ENCODE measurements around the gene RSRC1.
A peak's percentile ranks its signal among the peaks of the same experiment; 100 is the strongest.

The RSRC1 gene

GRCh38 chr3:158571969-158572765, 462.3 kb downstream of the RSRC1 start:
- no peak for TF ChIP-seq TEAD4 (IDR thresholded peaks at IDR 0.05)
- TF ChIP-seq, protein P1, sequence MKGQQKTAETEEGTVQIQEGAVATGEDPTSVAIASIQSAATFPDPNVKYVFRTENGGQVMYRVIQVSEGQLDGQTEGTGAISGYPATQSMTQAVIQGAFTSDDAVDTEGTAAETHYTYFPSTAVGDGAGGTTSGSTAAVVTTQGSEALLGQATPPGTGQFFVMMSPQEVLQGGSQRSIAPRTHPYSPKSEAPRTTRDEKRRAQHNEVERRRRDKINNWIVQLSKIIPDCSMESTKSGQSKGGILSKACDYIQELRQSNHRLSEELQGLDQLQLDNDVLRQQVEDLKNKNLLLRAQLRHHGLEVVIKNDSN (IDR thresholded peaks at IDR 0.05): no peak
- 0 out of 2 replicates have a peak, but pooled peaks have one; percentile 27 for TF ChIP-seq MAX (IDR thresholded peaks at IDR 0.05)

GRCh38 chr3:158572766-158573060, 462.8 kb downstream of the RSRC1 start:
- no peak for TF ChIP-seq YY1 (IDR thresholded peaks at IDR 0.05; ENCODE audit: low read depth)
- no peak for TF ChIP-seq TAF1 (IDR thresholded peaks at IDR 0.05; ENCODE audit: low read depth)
- TF ChIP-seq REST (IDR thresholded peaks at IDR 0.05; ENCODE audit: low read depth): no peak
- no peak for TF ChIP-seq EP300 (IDR thresholded peaks at IDR 0.05; ENCODE audit: borderline replicate concordance)
- no peak for TF ChIP-seq EGR1 (IDR thresholded peaks at IDR 0.05)
- no peak for TF ChIP-seq MAX (IDR thresholded peaks at IDR 0.05)
- TF ChIP-seq ZBTB7A (IDR thresholded peaks at IDR 0.05; ENCODE audit: low read depth): no peak
- TF ChIP-seq FOXM1 (IDR thresholded peaks at IDR 0.05; ENCODE audit: borderline replicate concordance, low read depth): no peak
- no peak for TF ChIP-seq RAD21 (IDR thresholded peaks at IDR 0.05; ENCODE audit: low read depth)
- no peak for TF ChIP-seq TCF12 (IDR thresholded peaks at IDR 0.05; ENCODE audit: low read depth)
- TF ChIP-seq CEBPB (IDR thresholded peaks at IDR 0.05): no peak
- TF ChIP-seq CREB1 (IDR thresholded peaks at IDR 0.05; ENCODE audit: low read depth): no peak
- TF ChIP-seq TEAD4 (IDR thresholded peaks at IDR 0.05): no peak
- TF ChIP-seq, protein P1 (IDR thresholded peaks at IDR 0.05): no peak
- TF ChIP-seq NFIC (IDR thresholded peaks at IDR 0.05): no peak

DNA sequence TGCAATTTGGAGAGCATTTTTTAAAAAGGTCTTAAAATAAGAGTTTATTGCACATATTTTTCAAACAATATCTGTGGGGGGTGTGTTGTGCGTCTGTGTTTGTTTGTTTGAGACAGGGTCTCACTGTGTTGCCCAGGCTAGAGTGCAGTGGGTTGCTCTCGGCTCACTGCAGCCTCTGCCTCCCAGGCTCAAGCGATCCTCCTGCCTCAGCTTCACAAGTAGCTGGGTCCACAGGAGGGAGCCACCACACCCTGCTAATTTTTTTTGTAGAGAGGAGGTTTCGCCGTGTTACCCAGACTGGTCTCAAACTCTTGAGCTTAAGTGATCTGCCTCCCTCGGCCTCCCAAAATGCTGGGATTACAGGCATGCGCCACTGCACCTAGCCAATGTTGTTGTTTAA, 463.8 kb downstream of the RSRC1 start:
- TF ChIP-seq YY1 (IDR thresholded peaks at IDR 0.05; ENCODE audit: low read depth) (no peak), NFIC (IDR thresholded peaks at IDR 0.05) (no peak), EP300 (IDR thresholded peaks at IDR 0.05; ENCODE audit: borderline replicate concordance) (no peak), FOXM1 (IDR thresholded peaks at IDR 0.05; ENCODE audit: borderline replicate concordance, low read depth) (no peak), REST (IDR thresholded peaks at IDR 0.05; ENCODE audit: low read depth) (no peak), CREB1 (IDR thresholded peaks at IDR 0.05; ENCODE audit: low read depth) (no peak), EGR1 (IDR thresholded peaks at IDR 0.05) (no peak), RAD21 (IDR thresholded peaks at IDR 0.05; ENCODE audit: low read depth) (no peak), TCF12 (IDR thresholded peaks at IDR 0.05; ENCODE audit: low read depth) (no peak), TAF1 (IDR thresholded peaks at IDR 0.05; ENCODE audit: low read depth) (no peak), TEAD4 (IDR thresholded peaks at IDR 0.05) (no peak), CEBPB (IDR thresholded peaks at IDR 0.05) (no peak)
- TF ChIP-seq, protein P1 (IDR thresholded peaks at IDR 0.05): no peak

- TF ChIP-seq ZBTB7A (IDR thresholded peaks at IDR 0.05; ENCODE audit: low read depth): no peak
Measured at GRCh38 chr3:158574646-158575045, 464.8 kb downstream of the RSRC1 start.

DNA sequence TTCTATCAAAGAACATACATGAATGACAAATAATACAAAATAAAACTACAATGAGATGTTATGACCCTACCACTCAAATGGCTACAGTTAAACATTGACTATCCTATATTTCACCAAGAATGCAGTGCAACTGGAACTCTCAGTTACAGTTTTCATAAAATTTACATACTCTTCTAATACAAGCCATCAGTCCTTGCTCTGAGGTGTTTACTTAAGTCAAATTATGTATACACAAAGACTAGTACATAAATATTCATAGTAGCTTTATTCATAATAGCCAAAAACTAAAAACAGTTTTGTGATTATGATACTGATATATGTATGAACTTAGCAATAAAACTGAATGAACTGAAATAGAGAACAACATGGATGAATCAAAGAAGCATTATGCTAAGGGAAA, 480.3 kb downstream of the RSRC1 start:
- no peak for TF ChIP-seq YY1 (IDR thresholded peaks at IDR 0.05; ENCODE audit: low read depth)
- no peak for TF ChIP-seq CREB1 (IDR thresholded peaks at IDR 0.05; ENCODE audit: low read depth)
- no peak for TF ChIP-seq REST (IDR thresholded peaks at IDR 0.05; ENCODE audit: low read depth)
- no peak for TF ChIP-seq TAF1 (IDR thresholded peaks at IDR 0.05; ENCODE audit: low read depth)
- TF ChIP-seq EGR1 (IDR thresholded peaks at IDR 0.05): no peak
- TF ChIP-seq RAD21 (IDR thresholded peaks at IDR 0.05; ENCODE audit: low read depth): no peak
- TF ChIP-seq, protein P1 (IDR thresholded peaks at IDR 0.05): no peak
- no peak for TF ChIP-seq CEBPB (IDR thresholded peaks at IDR 0.05)
- TF ChIP-seq ZBTB7A (IDR thresholded peaks at IDR 0.05; ENCODE audit: low read depth): no peak
- TF ChIP-seq NFIC (IDR thresholded peaks at IDR 0.05): no peak
- no peak for TF ChIP-seq MAX (IDR thresholded peaks at IDR 0.05)
- no peak for TF ChIP-seq TCF12 (IDR thresholded peaks at IDR 0.05; ENCODE audit: low read depth)
- no peak for TF ChIP-seq FOXM1 (IDR thresholded peaks at IDR 0.05; ENCODE audit: borderline replicate concordance, low read depth)
- TF ChIP-seq TEAD4 (IDR thresholded peaks at IDR 0.05): no peak
- no peak for TF ChIP-seq EP300 (IDR thresholded peaks at IDR 0.05; ENCODE audit: borderline replicate concordance)

Measured in Ishikawa (cell line).